ENCODE data around the gene NR6A1. TPM values are rescaled to one million over a fixed set of nuclear protein-coding genes. Genes with fewer than 3 reads are reported as not detected.

Gene NR6A1
- total and polyA plus RNA-seq, 2 of the 8 experiments (the other 6 are each of a cell fraction or from before 2014, with no cell fraction given), result 93.2 to 237 TPM

GRCh38 chr9:124781967-124782660 is 11.0 kb upstream of the NR6A1 start:
- H4K20me1 ChIP-seq (replicated peaks in 1 of 2; ENCODE audit: control insufficient read depth in 1 of 2, insufficient read depth in 2 of 2, low read length in 2 of 2), result no peaks in the 10 kb centered on the region
- no peak overlapping the region for H2BK20ac ChIP-seq (ENCODE audit: low read length)
- 96% methylated on average over 3 of the region's 3 CpGs; no CpG with 5 or more reads in 1 of the 2 experiments for WGBS, 2 experiments (ENCODE audit: extremely low coverage in 1 of 2, insufficient coverage in 1 of 2, insufficient read length in 1 of 2, insufficient replicate concordance in 2 of 2, low coverage in 1 of 2, low lambda C conversion rate in 2 of 2, missing lambda C conversion rate in 1 of 2)
- FAIRE-seq (no peak), DNase-seq (ENCODE audit: low read depth in 1 of 2, low spot score in 2 of 2) (peak in 1 of 2 experiments; percentile 37)
- POLR2A ChIA-PET (ENCODE audit: partially characterized antibody), result interaction anchor here (1.2 to 2.4 kb wide), 4 partner anchors 13 to 79 kb away, joined by 3 to 13 read pairs (median 6); partner anchors contain the start of genes RPL35 and WDR38
- peaks cover 8 to 19% (median 13%) of the 10 kb centered on the region in 4 experiments for H3K4me1 ChIP-seq (replicated peaks in 1 of 4; ENCODE audit: control insufficient read depth in 3 of 4, insufficient read depth in 4 of 4, low read length in 3 of 4)
- H4K5ac ChIP-seq (ENCODE audit: insufficient read length, low read depth, low read length), result no peak overlapping the region
- no peak overlapping the region for H3K4me2 ChIP-seq (ENCODE audit: insufficient read depth in 1 of 2, low read depth in 2 of 2, low read length in 2 of 2)
- H4K91ac ChIP-seq (replicated peaks; ENCODE audit: insufficient read length, low read length), result no peak overlapping the region
- H3K18ac ChIP-seq (ENCODE audit: extremely low read depth, low read length), result no peak overlapping the region
- H3K23ac ChIP-seq (ENCODE audit: insufficient read length), result no peak overlapping the region
- H3K4ac ChIP-seq (replicated peaks; ENCODE audit: insufficient read length, low read depth, low read length), result no peak overlapping the region
- H3K56ac ChIP-seq (replicated peaks; ENCODE audit: insufficient read length, low read depth, low read length), result no peak overlapping the region
- CTCF ChIA-PET (ENCODE audit: partially characterized antibody), result interaction anchor here (0.8 to 17.6 kb wide), 8 partner anchors 8 to 65 kb away, joined by 3 to 1300 read pairs (median 5); partner anchors contain the start of genes ARPC5L, NR6A1, RPL35 and WDR38
- peaks cover 0 to 1% (median 0%) of the 10 kb centered on the region in 4 experiments; a peak in 1 of 7 replicates for H3K27me3 ChIP-seq (replicated peaks in 1 of 4; ENCODE audit: control insufficient read depth in 3 of 4, extremely low read depth in 1 of 4, insufficient read depth in 3 of 4, low read length in 3 of 4)
- H2AFZ ChIP-seq (ENCODE audit: low read length), result no peak overlapping the region
- no peak overlapping the region for H4K8ac ChIP-seq (ENCODE audit: extremely low read depth, insufficient read depth, low read length)
- no peak overlapping the region for H2BK120ac ChIP-seq (replicated peaks; ENCODE audit: low read depth, low read length)
- H3K9ac ChIP-seq (replicated peaks in 1 of 4; ENCODE audit: extremely low read depth in 1 of 4, low read depth in 3 of 4, low read length in 3 of 4), result no peak overlapping the region
- no peak overlapping the region for H2AK5ac ChIP-seq (ENCODE audit: low read depth, low read length)
- peaks cover 4% of the 10 kb centered on the region; the same call in 1 of the 2 replicates for H3K23me2 ChIP-seq (ENCODE audit: low read depth, low read length)
- H3K79me2 ChIP-seq (ENCODE audit: control insufficient read depth in 1 of 2, insufficient read depth in 2 of 2, low read length in 2 of 2), result no peaks in the 10 kb centered on the region
- H3K27ac ChIP-seq (ENCODE audit: low read depth, low read length), result no peak overlapping the region
- no peak overlapping the region for H3K4me3 ChIP-seq (ENCODE audit: extremely low read depth in 1 of 4, insufficient read depth in 2 of 4, low read depth in 3 of 4, low read length in 4 of 4)
- no peaks in the 10 kb centered on the region for H3K79me1 ChIP-seq (ENCODE audit: low read depth, low read length)
- no peak overlapping the region for H2BK5ac ChIP-seq (ENCODE audit: low read depth, low read length)
- H2BK12ac ChIP-seq (ENCODE audit: low read depth, low read length), result no peak overlapping the region
- peak; percentile 83; the same call in 1 of the 2 replicates for TF ChIP-seq KDM1A (IDR thresholded peaks at IDR 0.05; ENCODE audit: borderline replicate concordance, low read length)
- no peak for TF ChIP-seq CHD1 (IDR thresholded peaks at IDR 0.05; ENCODE audit: low read depth, low read length)
- H2BK15ac ChIP-seq (ENCODE audit: low read length), result no peak overlapping the region
- no peak overlapping the region for H3K14ac ChIP-seq (ENCODE audit: insufficient read length)
- peaks cover 0 to 2% (median 0%) of the 10 kb centered on the region in 4 experiments; a peak in 1 of 8 replicates for H3K36me3 ChIP-seq (ENCODE audit: control insufficient read depth in 2 of 4, insufficient read depth in 4 of 4, low read length in 3 of 4)
- H3K9me3 ChIP-seq (ENCODE audit: insufficient read depth in 2 of 2, low read depth in 1 of 2, low read length in 1 of 2), result no peaks in the 10 kb centered on the region

All from H1 (cell line).